LoVo (cell line): ENCODE measurements around the gene GSPT1.

ENCODE experiments used
- DNase-seq: peaks from one replicate; pipeline ENCODE4 v3.0.0-alpha.2; 2016; ENCODE audit warnings: low spot score

GSPT1 gene

GRCh38 chr16:11913425-11914079 lies 2.2 kb downstream of the GSPT1 start:
- DNase-seq, result peak; percentile 16

GRCh38 chr16:11909653-11910545 lies 5.9 kb downstream of the GSPT1 start:
- DNase-seq, result no peak

- no peak for DNase-seq
Measured at GRCh38 chr16:11907160-11907970, 8.4 kb downstream of the GSPT1 start.

- no peak for DNase-seq
Measured at GRCh38 chr16:11903906-11904305, 11.8 kb downstream of the GSPT1 start.

- DNase-seq, result no peak
Measured at GRCh38 chr16:11901091-11901490, 14.7 kb downstream of the GSPT1 start.

- no peak for DNase-seq
Measured at GRCh38 chr16:11896486-11897176, 19.1 kb downstream of the GSPT1 start.

GRCh38 chr16:11893571-11893970 lies 22.2 kb downstream of the GSPT1 start:
- no peak for DNase-seq

- no peak for DNase-seq
Measured at GRCh38 chr16:11892761-11893160, 23.0 kb downstream of the GSPT1 start.

- no peak for DNase-seq
Measured at GRCh38 chr16:11890231-11890965, 25.4 kb downstream of the GSPT1 start.

- DNase-seq, result no peak
Measured at GRCh38 chr16:11886881-11887280, 28.9 kb downstream of the GSPT1 start.

- no peak for DNase-seq
Measured at GRCh38 chr16:11884035-11884434, 31.7 kb downstream of the GSPT1 start.

- no peak for DNase-seq
Measured at GRCh38 chr16:11880007-11880406, 35.7 kb downstream of the GSPT1 start.

- no peak for DNase-seq
Measured at GRCh38 chr16:11877374-11877773, 38.4 kb downstream of the GSPT1 start.

- DNase-seq, result no peak
Measured at GRCh38 chr16:11876306-11876705, 39.5 kb downstream of the GSPT1 start.

- no peak for DNase-seq
Measured at GRCh38 chr16:11875721-11876120, 40.0 kb downstream of the GSPT1 start.

GRCh38 chr16:11871193-11871592 lies 44.6 kb downstream of the GSPT1 start:
- DNase-seq, result no peak

GRCh38 chr16:11870399-11870798 lies 45.4 kb downstream of the GSPT1 start:
- no peak for DNase-seq

- DNase-seq, result no peak
Measured at GRCh38 chr16:11869353-11870228, 46.2 kb downstream of the GSPT1 start.

- DNase-seq, result no peak
Measured at GRCh38 chr16:11868412-11868980, 47.3 kb downstream of the GSPT1 start.

GRCh38 chr16:11862489-11862888 lies 53.3 kb downstream of the GSPT1 start:
- no peak for DNase-seq
